HepG2 (cell line): ENCODE measurements around the gene SMIM8. TPM values are rescaled to one million over a fixed set of nuclear protein-coding genes. Genes with fewer than 3 reads are reported as not detected.

Experiments used
- ATF2 ChIP-seq: sonication (generic); formaldehyde crosslinking; IDR thresholded peaks from 2 replicates; pipeline ENCODE4 v1.4.0; 2020; ENCODE audit warnings: missing genetic modification reagents
- EED ChIP-seq: sonication (generic); formaldehyde crosslinking; IDR thresholded peaks from 2 replicates; pipeline ENCODE4 v1.5.0; 2020; ENCODE audit warnings: mild to moderate bottlenecking, missing genetic modification reagents
- FLYWCH1 ChIP-seq: sonication (generic); formaldehyde crosslinking; IDR thresholded peaks from 2 replicates; pipeline ENCODE4 v1.8.1; 2023; ENCODE audit warnings: mild to moderate bottlenecking, missing genetic modification reagents
- KLF16 ChIP-seq, 2 experiments: sonication (generic) in 1 of 2; formaldehyde crosslinking in 1 of 2; IDR thresholded peaks; 2 replicates each; pipeline versions ENCODE4 v1.6.1 to v1.8.0; 2016 to 2023; ENCODE audit warnings: missing genetic modification reagents in 2 of 2, missing compliant biosample characterization in 1 of 2
- POLR2AphosphoS5 ChIP-seq: IDR thresholded peaks from 2 replicates; pipeline ENCODE4 v1.6.1; 2012; ENCODE audit warnings: low read depth, low read length
- SP4 ChIP-seq: sonication (generic); formaldehyde crosslinking; IDR thresholded peaks from 2 replicates; pipeline ENCODE4 v1.8.1; 2023; ENCODE audit warnings: mild to moderate bottlenecking, missing genetic modification reagents
- TAF1 ChIP-seq: sonication (generic); formaldehyde crosslinking; IDR thresholded peaks from 2 replicates; pipeline ENCODE4 v1.4.0; 2020; ENCODE audit warnings: missing genetic modification reagents
- TOE1 ChIP-seq: sonication (generic); formaldehyde crosslinking; IDR thresholded peaks from 2 replicates; pipeline ENCODE4 v1.4.0; 2020; ENCODE audit warnings: mild to moderate bottlenecking, missing genetic modification reagents
- ZBTB38 ChIP-seq: sonication (generic); formaldehyde crosslinking; IDR thresholded peaks from 2 replicates; pipeline ENCODE4 v1.5.1; 2020; ENCODE audit warnings: mild to moderate bottlenecking, missing genetic modification reagents
- ZBTB49 ChIP-seq: sonication (generic); formaldehyde crosslinking; IDR thresholded peaks from 2 replicates; pipeline ENCODE4 v1.4.0; 2020; ENCODE audit warnings: missing genetic modification reagents, borderline replicate concordance
- ZNF354B ChIP-seq: sonication (generic); formaldehyde crosslinking; IDR thresholded peaks from 2 replicates; pipeline ENCODE4 v1.8.0; 2022; ENCODE audit warnings: mild to moderate bottlenecking, missing genetic modification reagents
- ZNF382 ChIP-seq: sonication (generic); formaldehyde crosslinking; IDR thresholded peaks from 2 replicates; pipeline ENCODE4 v1.5.0; 2020; ENCODE audit warnings: missing genetic modification reagents, mild to moderate bottlenecking, borderline replicate concordance
- ZNF468 ChIP-seq: sonication (generic); formaldehyde crosslinking; IDR thresholded peaks from 2 replicates; pipeline ENCODE4 v1.8.0; 2022; ENCODE audit warnings: mild to moderate bottlenecking, moderate library complexity, missing genetic modification reagents
- ZSCAN5A ChIP-seq: sonication (generic); formaldehyde crosslinking; IDR thresholded peaks from 2 replicates; pipeline ENCODE4 v1.8.0; 2022; ENCODE audit warnings: mild to moderate bottlenecking, missing genetic modification reagents, borderline replicate concordance
- polyA plus RNA-seq, 8 experiments: library from polyadenylated mRNA; depleted of rRNA in 3 of 8; stranded (reverse) in 7 of 8; unstranded in 1 of 8; fragments of >200 nt; fragmentation: Illumina TruSeq in 4 of 8; extraction: Trizol in 4 of 8; gene quantifications; 2 replicates each; pipeline versions ENCODE4 v1.2.1 to v1.2.3, GENCODE V29; 2011 to 2016; ENCODE audit warnings: low read depth in 4 of 8, missing spikeins in 1 of 8, mixed read lengths in 1 of 8; ENCODE audit not compliant: insufficient read depth in 1 of 8
- total RNA-seq, 5 experiments: library from RNA; depleted of rRNA; stranded (reverse); fragments of >200 nt; fragmentation: Illumina TruSeq; extraction: Trizol; gene quantifications; 2 replicates each; pipeline ENCODE4 v1.2.3, GENCODE V29; 2016; ENCODE audit warnings: low read depth in 1 of 5
- TF ChIP-seq, protein P1 (sequence below): sonication (generic); formaldehyde crosslinking; IDR thresholded peaks from 2 replicates; pipeline ENCODE4 v1.5.0; 2020; ENCODE audit warnings: mild to moderate bottlenecking, missing genetic modification reagents, borderline replicate concordance

SMIM8 gene
- total and polyA plus RNA-seq, 2 of the 13 experiments (the other 11 are each of a cell fraction or from before 2014, with no cell fraction given), result 4.8 to 10.0 TPM

DNA sequence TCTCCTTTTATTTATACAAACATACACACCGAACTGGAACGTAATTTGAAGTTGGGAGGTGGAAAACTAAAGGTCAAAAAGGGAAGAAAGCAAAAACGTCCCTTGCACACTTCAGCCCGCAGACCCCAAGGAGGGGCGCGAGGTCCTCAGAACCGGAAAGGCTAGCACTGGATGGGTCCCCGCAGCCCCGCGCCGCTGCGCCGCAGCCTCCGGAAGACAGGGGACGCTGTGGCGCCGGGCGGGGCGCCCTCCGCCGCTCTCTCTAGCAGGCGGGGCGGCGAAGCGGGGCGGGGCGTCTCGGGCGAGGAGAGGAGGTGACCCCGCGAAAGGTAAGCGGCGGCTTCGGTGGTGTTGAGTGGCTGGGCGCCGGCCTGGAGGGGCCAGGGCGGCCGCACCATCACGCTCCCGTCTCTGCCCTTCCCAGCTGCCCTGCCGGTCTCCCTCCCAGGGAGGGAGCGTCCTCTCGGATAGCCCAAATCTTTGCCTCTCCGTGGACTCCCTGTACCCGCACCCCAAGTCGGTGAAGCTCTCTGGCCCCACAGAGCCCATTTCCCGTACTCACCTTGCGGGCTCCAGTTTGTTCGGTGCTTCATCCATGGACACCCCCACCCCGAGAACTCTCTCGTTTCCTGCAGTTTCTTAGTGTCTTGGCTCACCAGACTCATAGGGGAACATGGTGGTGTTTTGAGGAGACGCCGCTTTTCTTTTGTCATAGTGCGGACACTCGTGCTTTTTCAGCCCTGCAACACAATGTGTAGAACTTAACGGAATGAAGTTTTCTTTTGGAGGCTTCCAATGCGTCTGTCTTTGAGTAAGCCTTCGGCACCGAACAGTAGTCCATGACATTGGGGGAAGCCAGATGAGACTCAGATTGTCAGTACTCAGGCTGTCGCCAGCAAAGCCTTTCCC is at the start of gene SMIM8 (continued):
- TF ChIP-seq ZSCAN5A (CRISPR knock-in tag) (peak; percentile 97; the same call in 1 of the 2 replicates), ZNF382 (CRISPR knock-in tag) (no peak), ZBTB49 (CRISPR knock-in tag) (no peak), ZNF354B (no peak), KLF16 (CRISPR knock-in tag; IDR thresholded peaks at IDR 0.05) (peak in 1 of 2 experiments; percentile 98; a peak in 2 of 4 replicates), ZNF468 (CRISPR knock-in tag) (no peak), TAF1 (peak; percentile 90), POLR2AphosphoS5 (peak; percentile 67), FLYWCH1 (CRISPR knock-in tag) (no peak), ZBTB38 (CRISPR knock-in tag) (peak; percentile 77), TOE1 (CRISPR knock-in tag) (peak; percentile 63; the same call in 1 of the 2 replicates), SP4 (CRISPR knock-in tag) (peak; percentile 91), ATF2 (peak; percentile 65; the same call in 1 of the 2 replicates), EED (CRISPR knock-in tag) (peak; percentile 87; the same call in 1 of the 2 replicates)
- TF ChIP-seq, protein P1, sequence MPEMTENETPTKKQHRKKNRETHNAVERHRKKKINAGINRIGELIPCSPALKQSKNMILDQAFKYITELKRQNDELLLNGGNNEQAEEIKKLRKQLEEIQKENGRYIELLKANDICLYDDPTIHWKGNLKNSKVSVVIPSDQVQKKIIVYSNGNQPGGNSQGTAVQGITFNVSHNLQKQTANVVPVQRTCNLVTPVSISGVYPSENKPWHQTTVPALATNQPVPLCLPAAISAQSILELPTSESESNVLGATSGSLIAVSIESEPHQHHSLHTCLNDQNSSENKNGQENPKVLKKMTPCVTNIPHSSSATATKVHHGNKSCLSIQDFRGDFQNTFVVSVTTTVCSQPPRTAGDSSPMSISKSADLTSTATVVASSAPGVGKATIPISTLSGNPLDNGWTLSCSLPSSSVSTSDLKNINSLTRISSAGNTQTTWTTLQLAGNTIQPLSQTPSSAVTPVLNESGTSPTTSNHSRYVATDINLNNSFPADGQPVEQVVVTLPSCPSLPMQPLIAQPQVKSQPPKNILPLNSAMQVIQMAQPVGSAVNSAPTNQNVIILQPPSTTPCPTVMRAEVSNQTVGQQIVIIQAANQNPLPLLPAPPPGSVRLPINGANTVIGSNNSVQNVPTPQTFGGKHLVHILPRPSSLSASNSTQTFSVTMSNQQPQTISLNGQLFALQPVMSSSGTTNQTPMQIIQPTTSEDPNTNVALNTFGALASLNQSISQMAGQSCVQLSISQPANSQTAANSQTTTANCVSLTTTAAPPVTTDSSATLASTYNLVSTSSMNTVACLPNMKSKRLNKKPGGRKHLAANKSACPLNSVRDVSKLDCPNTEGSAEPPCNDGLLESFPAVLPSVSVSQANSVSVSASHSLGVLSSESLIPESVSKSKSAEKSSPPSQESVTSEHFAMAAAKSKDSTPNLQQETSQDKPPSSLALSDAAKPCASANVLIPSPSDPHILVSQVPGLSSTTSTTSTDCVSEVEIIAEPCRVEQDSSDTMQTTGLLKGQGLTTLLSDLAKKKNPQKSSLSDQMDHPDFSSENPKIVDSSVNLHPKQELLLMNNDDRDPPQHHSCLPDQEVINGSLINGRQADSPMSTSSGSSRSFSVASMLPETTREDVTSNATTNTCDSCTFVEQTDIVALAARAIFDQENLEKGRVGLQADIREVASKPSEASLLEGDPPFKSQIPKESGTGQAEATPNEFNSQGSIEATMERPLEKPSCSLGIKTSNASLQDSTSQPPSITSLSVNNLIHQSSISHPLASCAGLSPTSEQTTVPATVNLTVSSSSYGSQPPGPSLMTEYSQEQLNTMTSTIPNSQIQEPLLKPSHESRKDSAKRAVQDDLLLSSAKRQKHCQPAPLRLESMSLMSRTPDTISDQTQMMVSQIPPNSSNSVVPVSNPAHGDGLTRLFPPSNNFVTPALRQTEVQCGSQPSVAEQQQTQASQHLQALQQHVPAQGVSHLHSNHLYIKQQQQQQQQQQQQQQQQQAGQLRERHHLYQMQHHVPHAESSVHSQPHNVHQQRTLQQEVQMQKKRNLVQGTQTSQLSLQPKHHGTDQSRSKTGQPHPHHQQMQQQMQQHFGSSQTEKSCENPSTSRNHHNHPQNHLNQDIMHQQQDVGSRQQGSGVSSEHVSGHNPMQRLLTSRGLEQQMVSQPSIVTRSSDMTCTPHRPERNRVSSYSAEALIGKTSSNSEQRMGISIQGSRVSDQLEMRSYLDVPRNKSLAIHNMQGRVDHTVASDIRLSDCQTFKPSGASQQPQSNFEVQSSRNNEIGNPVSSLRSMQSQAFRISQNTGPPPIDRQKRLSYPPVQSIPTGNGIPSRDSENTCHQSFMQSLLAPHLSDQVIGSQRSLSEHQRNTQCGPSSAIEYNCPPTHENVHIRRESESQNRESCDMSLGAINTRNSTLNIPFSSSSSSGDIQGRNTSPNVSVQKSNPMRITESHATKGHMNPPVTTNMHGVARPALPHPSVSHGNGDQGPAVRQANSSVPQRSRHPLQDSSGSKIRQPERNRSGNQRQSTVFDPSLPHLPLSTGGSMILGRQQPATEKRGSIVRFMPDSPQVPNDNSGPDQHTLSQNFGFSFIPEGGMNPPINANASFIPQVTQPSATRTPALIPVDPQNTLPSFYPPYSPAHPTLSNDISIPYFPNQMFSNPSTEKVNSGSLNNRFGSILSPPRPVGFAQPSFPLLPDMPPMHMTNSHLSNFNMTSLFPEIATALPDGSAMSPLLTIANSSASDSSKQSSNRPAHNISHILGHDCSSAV (CRISPR knock-in tag), result no peak
